ENCODE data around the gene THRB.

- TF ChIP-seq ZBTB49 (CRISPR knock-in tag; IDR thresholded peaks at IDR 0.05; ENCODE audit: borderline replicate concordance) (no peak), EZH2 (IDR thresholded peaks at IDR 0.05; ENCODE audit: borderline replicate concordance, low read depth, low read length) (no peak), MYC (IDR thresholded peaks at IDR 0.05; ENCODE audit: low read depth, low read length) (no peak), MYC (CRISPR knock-in tag; IDR thresholded peaks at IDR 0.05; ENCODE audit: borderline replicate concordance, low read depth) (no peak), SIN3A (IDR thresholded peaks at IDR 0.05; ENCODE audit: borderline replicate concordance in 2 of 2, control insufficient read depth in 1 of 2, low read depth in 2 of 2, low read length in 2 of 2) (no peak), JUN (IDR thresholded peaks at IDR 0.05; ENCODE audit: borderline replicate concordance, low read depth, low read length) (no peak), JUN (CRISPR knock-in tag; IDR thresholded peaks at IDR 0.05; ENCODE audit: borderline replicate concordance) (no peak), BHLHE40 (IDR thresholded peaks at IDR 0.05; ENCODE audit: low read length) (no peak), NFIC (IDR thresholded peaks at IDR 0.05) (no peak)
Observed at GRCh38 chr3:24272875-24273274, 221.8 kb downstream of the THRB start.

All from K562 (cell line).